GM12872 (cell line): ENCODE measurements around the gene TSR3.

ENCODE experiments used
- TF ChIP-seq, protein P1 (sequence below): IDR thresholded peaks from 3 replicates; pipeline ENCODE4 v1.5.1; 2011; ENCODE audit warnings: low read depth, mild to moderate bottlenecking, low read length, moderate library complexity; ENCODE audit not compliant: insufficient read depth

Gene TSR3

DNA sequence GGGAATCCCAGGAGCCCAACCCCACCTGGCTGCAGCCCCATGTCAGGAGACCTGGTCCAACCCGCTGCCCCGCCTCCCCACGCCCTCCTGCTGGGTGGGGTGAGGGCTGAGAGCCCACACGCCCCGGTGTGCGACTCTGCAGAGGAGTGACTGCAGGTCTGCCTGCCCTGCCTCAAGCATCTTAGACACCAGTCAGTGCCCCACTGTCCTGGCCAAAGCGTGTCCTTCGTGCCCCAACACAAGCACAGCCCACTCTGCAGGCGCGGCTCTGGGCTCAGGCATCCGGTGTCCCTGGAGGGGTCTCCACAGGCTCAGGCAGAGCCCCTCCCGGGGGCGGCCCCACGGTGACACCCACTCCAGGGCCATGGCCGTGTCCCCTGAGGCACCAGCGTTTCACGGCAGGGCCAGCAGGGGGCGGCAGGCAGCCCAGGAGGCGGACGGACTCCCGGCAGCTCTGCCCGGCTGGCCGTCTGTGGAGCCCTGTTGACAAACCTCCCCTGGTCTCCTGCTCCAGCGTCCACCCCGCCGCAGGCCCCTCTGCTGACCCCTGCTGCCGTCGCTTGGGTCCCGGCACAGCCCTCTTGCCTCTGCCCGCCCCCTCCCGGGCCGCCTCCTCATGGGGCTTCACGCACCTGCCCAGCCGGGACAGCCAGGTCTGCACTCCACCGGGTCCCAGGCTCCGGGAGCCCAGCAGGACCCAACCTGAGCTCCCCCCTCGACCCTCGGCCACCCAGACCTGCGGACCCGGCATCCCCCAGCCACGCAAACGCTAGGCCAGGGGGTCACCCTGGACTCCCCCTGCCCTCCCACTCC, 50.8 kb downstream of the TSR3 start:
- TF ChIP-seq, protein P1, sequence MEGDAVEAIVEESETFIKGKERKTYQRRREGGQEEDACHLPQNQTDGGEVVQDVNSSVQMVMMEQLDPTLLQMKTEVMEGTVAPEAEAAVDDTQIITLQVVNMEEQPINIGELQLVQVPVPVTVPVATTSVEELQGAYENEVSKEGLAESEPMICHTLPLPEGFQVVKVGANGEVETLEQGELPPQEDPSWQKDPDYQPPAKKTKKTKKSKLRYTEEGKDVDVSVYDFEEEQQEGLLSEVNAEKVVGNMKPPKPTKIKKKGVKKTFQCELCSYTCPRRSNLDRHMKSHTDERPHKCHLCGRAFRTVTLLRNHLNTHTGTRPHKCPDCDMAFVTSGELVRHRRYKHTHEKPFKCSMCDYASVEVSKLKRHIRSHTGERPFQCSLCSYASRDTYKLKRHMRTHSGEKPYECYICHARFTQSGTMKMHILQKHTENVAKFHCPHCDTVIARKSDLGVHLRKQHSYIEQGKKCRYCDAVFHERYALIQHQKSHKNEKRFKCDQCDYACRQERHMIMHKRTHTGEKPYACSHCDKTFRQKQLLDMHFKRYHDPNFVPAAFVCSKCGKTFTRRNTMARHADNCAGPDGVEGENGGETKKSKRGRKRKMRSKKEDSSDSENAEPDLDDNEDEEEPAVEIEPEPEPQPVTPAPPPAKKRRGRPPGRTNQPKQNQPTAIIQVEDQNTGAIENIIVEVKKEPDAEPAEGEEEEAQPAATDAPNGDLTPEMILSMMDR, result peak; percentile 93

DNA sequence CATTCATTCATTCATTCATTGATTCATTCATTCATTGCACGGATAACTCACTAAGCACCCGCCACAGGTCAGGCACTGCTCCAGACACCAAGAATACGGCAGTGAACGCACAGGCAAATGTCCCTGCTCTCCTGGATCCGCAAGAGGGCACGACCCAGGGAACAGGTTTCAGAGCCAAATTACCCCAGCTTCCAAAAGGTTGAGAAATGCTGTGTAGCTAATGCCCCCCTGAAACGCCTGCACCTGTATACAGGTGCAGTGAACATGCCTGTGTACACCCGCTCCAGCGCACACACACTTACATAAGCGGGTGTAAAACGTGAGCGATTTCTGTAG, 51.8 kb downstream of the TSR3 start:
- TF ChIP-seq, protein P1, result no peak
